Lower lobe of right lung (tissue), 2 donors: ENCODE measurements around the gene KIAA0513. TPM values are rescaled to one million over a fixed set of nuclear protein-coding genes. Genes with fewer than 3 reads are reported as not detected.

Experiments used
- ATAC-seq, 2 donors: fragments of 200-7000 bp; cut with Tn5 transposase; one replicate each; pipeline ENCODE4 v1.9.1; 2020 to 2022; ENCODE audit warnings: mild to moderate bottlenecking in 2 of 2, moderate library complexity in 2 of 2
- DNase-seq: peaks from one replicate; pipeline ENCODE4 v3.0.0-alpha.2; 2020
- H3K27ac ChIP-seq: fragments of 200-600 bp; one replicate; pipeline ENCODE4 v1.8.0; 2022
- H3K27me3 ChIP-seq: fragments of 200-600 bp; one replicate; pipeline ENCODE4 v1.8.0; 2022; ENCODE audit warnings: low read depth
- H3K36me3 ChIP-seq: fragments of 200-600 bp; one replicate; pipeline ENCODE4 v1.8.0; 2022; ENCODE audit warnings: mild to moderate bottlenecking
- H3K4me1 ChIP-seq: fragments of 200-600 bp; one replicate; pipeline ENCODE4 v1.8.0; 2022
- H3K4me3 ChIP-seq: fragments of 200-600 bp; one replicate; pipeline ENCODE4 v1.8.0; 2022; ENCODE audit warnings: mild to moderate bottlenecking
- H3K9me3 ChIP-seq: fragments of 200-600 bp; one replicate; pipeline ENCODE4 v1.8.0; 2022
- CTCF ChIP-seq: fragments of 200-600 bp; IDR thresholded peaks from one replicate; pipeline ENCODE4 v1.8.0; 2022; ENCODE audit warnings: antibody characterized with exemption, mild to moderate bottlenecking
- intact Hi-C: fragments of 100-400 bp; cut with DNase I; formaldehyde crosslinking; loops from one replicate; pipeline ENCODE4 v1.11.0; 2022
- total RNA-seq: library from RNA; stranded (reverse); fragmentation: NEBNext Ultra II Directional; extraction: Animal tissue kit (Norgen Biotek cat#: 25700); gene quantifications from one replicate; pipeline ENCODE4 v1.2.1, GENCODE V29; 2021
- donor health status: DM: no; HTN: yes; CAD: no; lungs with severe emphysema.

Gene KIAA0513
- total RNA-seq, 1 donor from 2014 or later = 31.1 TPM

GRCh38 chr16:85090873-85091521, 63.4 kb downstream of the KIAA0513 start:
- H3K36me3 ChIP-seq = peaks cover 14% of the 10 kb centered on the region
- no peaks in the 10 kb centered on the region for H3K9me3 ChIP-seq
- no peak overlapping the region for H3K4me3 ChIP-seq
- DNase-seq (no peak), ATAC-seq (no peak)
- intact Hi-C loops = no loop called here
- no peaks in the 10 kb centered on the region for H3K27me3 ChIP-seq
- TF ChIP-seq CTCF = no peak
- H3K27ac ChIP-seq = no peak overlapping the region
- H3K4me1 ChIP-seq = peaks cover 29% of the 10 kb centered on the region

- DNase-seq (no peak), ATAC-seq (no peak)
- Histone ChIP-seq H3K27me3 (no peaks in the 10 kb centered on the region), H3K36me3 (peaks cover 14% of the 10 kb centered on the region), H3K9me3 (no peaks in the 10 kb centered on the region), H3K4me1 (peaks cover 29% of the 10 kb centered on the region), H3K27ac (no peak overlapping the region), H3K4me3 (no peak overlapping the region)
- TF ChIP-seq CTCF = no peak
- intact Hi-C loops = no loop called here
These were observed 63.9 kb downstream of the KIAA0513 start for GRCh38 chr16:85091522-85091910.

- H3K27me3 ChIP-seq = no peaks in the 10 kb centered on the region
- no peak for TF ChIP-seq CTCF
- intact Hi-C loops = no loop called here
- DNase-seq (no peak), ATAC-seq (no peak)
- no peaks in the 10 kb centered on the region for H3K9me3 ChIP-seq
- peaks cover 29% of the 10 kb centered on the region for H3K4me1 ChIP-seq
- no peak overlapping the region for H3K4me3 ChIP-seq
- H3K36me3 ChIP-seq = peaks cover 11% of the 10 kb centered on the region
- H3K27ac ChIP-seq = no peak overlapping the region
These were observed 64.7 kb downstream of the KIAA0513 start for GRCh38 chr16:85092309-85092708.

GRCh38 chr16:85092851-85093250, 65.3 kb downstream of the KIAA0513 start:
- H3K4me3 ChIP-seq = no peak overlapping the region
- H3K27me3 ChIP-seq = peaks cover under 1% of the 10 kb centered on the region
- DNase-seq (no peak), ATAC-seq (no peak)
- peaks cover 29% of the 10 kb centered on the region for H3K4me1 ChIP-seq
- H3K36me3 ChIP-seq = peaks cover 6% of the 10 kb centered on the region
- no peak overlapping the region for H3K27ac ChIP-seq
- no peaks in the 10 kb centered on the region for H3K9me3 ChIP-seq
- TF ChIP-seq CTCF = no peak
- intact Hi-C loops = no loop called here

GRCh38 chr16:85093705-85094104, 66.1 kb downstream of the KIAA0513 start:
- H3K36me3 ChIP-seq = no peaks in the 10 kb centered on the region
- no peak for ATAC-seq
- peaks cover 27% of the 10 kb centered on the region for H3K4me1 ChIP-seq
- DNase-seq = no peak
- H3K4me3 ChIP-seq = no peak overlapping the region
- intact Hi-C loops = no loop called here
- H3K27me3 ChIP-seq = peaks cover 5% of the 10 kb centered on the region
- H3K27ac ChIP-seq = no peak overlapping the region
- H3K9me3 ChIP-seq = no peaks in the 10 kb centered on the region
- TF ChIP-seq CTCF = no peak
